Ishikawa (cell line): ENCODE measurements around the gene DNAH17.

Source experiments
- CEBPB ChIP-seq: IDR thresholded peaks from 2 replicates; pipeline ENCODE4 v1.6.1; 2012
- EP300 ChIP-seq: IDR thresholded peaks from 2 replicates; pipeline ENCODE4 v1.6.1; 2012; ENCODE audit warnings: borderline replicate concordance
- TF ChIP-seq, protein P1 (sequence below): IDR thresholded peaks from 2 replicates; pipeline ENCODE4 v1.6.1; 2012

DNA sequence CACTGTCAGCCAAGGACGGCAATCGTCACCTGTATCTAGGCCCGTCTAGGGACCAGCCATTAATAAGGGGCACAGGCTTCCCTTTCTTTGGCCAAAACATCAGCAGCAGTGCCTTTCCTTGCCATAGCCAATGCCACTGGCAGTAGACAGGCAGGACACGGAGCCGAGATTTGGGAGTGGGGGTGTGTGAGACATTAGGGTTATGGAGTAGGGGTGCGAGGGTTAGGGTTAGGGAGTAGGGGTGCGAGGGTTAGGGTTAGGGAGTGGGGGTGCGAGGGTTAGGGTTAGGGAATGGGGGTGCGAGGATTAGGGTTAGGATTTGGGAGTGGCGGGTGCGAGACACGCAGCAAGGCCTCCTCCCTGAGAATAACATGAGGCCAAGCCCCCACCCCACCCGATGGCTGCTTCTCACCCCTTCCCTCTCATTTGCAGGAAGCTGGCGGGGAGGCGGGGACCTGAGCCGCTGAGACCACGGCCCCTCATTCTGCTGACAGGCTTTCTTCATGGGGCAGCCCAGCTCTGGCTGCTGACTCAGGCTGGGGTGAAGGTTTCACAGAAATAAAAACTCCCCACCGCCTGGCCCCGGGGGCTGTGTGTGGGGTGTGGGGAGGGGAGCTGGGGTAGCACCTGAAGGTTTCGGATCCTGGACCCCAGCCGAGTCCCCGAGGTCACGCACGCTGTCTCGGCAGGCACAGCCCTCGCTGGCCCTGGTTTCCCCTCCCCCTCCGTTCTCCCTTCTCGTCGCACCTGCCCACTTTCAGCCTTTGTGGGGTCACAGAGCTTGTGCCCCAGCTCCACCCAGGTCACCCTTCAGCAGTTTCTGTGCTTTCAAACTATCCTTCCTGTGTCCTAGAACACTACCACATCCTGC, 104.9 kb downstream of the DNAH17 start:
- TF ChIP-seq EP300, result no peak
- no peak for TF ChIP-seq CEBPB
- TF ChIP-seq, protein P1, sequence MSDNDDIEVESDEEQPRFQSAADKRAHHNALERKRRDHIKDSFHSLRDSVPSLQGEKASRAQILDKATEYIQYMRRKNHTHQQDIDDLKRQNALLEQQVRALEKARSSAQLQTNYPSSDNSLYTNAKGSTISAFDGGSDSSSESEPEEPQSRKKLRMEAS, result no peak
